Measurements from ENCODE around the gene B9D1.

The B9D1 gene

GRCh38 chr17:19342611-19343255 is 19.8 kb downstream of the B9D1 start:
- no peak overlapping the region for H3K4me3 ChIP-seq (ENCODE audit: low read length)
- no peak for DNase-seq (ENCODE audit: low read depth)
- TF ChIP-seq CTCF (conservative IDR thresholded peaks at IDR 0.05; ENCODE audit: low read length): no peak

- TF ChIP-seq CTCF (conservative IDR thresholded peaks at IDR 0.05; ENCODE audit: low read length): no peak
- peak; percentile 60 for DNase-seq (ENCODE audit: low read depth)
- no peak overlapping the region for H3K4me3 ChIP-seq (ENCODE audit: low read length)
These were observed 20.6 kb downstream of the B9D1 start for GRCh38 chr17:19341641-19342610.

- H3K4me3 ChIP-seq (ENCODE audit: low read length): no peak overlapping the region
- DNase-seq (ENCODE audit: low read depth): no peak
- TF ChIP-seq CTCF (conservative IDR thresholded peaks at IDR 0.05; ENCODE audit: low read length): no peak
These were observed 21.3 kb downstream of the B9D1 start for GRCh38 chr17:19341211-19341631.

DNA sequence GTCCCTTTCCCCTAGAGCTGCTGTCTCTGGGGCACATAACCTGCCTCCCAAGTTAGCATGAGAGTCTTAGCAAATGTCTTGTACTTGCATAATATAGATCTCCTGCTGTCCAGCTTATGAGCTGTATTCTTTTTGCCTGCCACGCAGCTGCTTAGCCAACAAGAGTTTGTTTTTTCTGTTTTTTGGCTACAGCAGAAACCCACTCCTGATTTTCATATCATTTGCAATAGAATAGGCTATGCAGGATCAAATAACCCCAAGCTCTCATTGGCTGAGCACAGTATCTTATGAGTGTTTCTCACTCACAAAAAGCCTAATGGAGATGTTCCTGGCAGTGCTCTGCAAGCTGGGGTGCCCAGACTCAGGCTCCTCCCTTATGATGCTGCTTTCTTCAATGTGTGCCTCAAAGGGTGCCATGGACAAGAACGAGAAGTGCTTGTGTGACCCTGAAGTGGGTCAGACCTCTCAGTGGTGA is 23.1 kb downstream of the B9D1 start:
- no peak for TF ChIP-seq CTCF (conservative IDR thresholded peaks at IDR 0.05; ENCODE audit: low read length)
- no peak overlapping the region for H3K4me3 ChIP-seq (ENCODE audit: low read length)
- no peak for DNase-seq (ENCODE audit: low read depth)

DNA sequence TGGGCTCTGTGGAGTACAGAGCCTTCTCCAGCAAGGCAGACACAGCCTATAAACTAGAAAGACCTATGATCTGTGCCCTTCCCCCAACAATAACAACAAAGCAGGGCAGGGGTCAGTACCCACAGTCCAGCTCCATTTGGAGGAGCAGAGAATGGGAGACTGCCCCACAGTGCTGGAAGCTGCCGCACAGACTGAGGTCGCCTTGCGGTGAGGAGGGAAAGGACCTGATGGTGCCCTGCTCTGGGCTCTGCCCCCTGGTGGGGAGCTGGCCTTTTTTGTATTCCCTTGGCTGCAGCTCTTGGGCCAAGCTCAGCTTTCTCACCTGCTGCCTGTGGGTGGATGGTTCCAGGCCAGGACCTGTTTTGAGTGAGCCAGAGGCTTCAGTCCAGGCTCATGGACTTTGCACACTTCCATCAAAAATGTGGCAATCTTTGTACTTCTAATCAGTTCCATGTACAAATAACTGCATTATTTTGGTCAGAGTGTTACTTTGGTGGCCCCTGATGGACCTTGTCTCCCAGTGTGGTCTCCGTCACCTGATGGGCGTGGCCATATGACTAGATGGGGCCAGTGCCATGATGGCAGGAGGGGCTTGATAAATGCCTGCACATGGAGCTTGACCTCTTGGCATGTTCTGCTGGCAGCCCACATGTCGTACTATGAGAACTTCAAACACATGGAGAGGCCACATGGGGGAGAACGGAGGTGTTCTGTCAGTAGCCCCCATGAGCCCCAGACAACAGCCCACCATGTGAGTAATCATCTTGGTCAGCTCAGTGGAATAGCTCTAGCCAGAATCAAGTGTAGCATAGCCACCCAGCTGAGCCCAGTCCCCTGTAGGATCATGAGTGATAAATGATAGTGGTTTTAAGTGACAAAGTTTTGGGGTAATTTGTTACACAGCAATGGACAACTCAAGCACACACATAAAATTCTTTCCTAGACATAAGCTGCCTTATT is 24.2 kb downstream of the B9D1 start:
- DNase-seq (ENCODE audit: low read depth): peak; percentile 22
- no peak overlapping the region for H3K4me3 ChIP-seq (ENCODE audit: low read length)
- peak; percentile 52 for TF ChIP-seq CTCF (conservative IDR thresholded peaks at IDR 0.05; ENCODE audit: low read length)

- H3K4me3 ChIP-seq (ENCODE audit: low read length): no peak overlapping the region
- TF ChIP-seq CTCF (conservative IDR thresholded peaks at IDR 0.05; ENCODE audit: low read length): no peak
- no peak for DNase-seq (ENCODE audit: low read depth)
These were observed 24.9 kb downstream of the B9D1 start for GRCh38 chr17:19337712-19338023.

Data from AG10803 (cell line).